ENCODE measurements around the gene HPGD. TPM values are rescaled to one million over a fixed set of nuclear protein-coding genes. Genes with fewer than 3 reads are reported as not detected.

Gene HPGD
- total RNA-seq, 3 donors from 2014 or later (not counting 1 experiment from before 2014, with no cell fraction given): 2.2 to 26.7 (median 12.0) TPM

GRCh38 chr4:174561560-174561959 is 39.3 kb upstream of the HPGD start:
- H3K4me1 Mint-ChIP-seq: no peaks in the 10 kb centered on the region
- no peaks in the 10 kb centered on the region for H3K9me3 ChIP-seq (ENCODE audit: control insufficient read depth, insufficient read depth, low read length)
- no peak overlapping the region for H3K27ac Mint-ChIP-seq
- intact Hi-C loops (cut with micrococcal nuclease): no loop called here
- H3K9me3 Mint-ChIP-seq: no peaks in the 10 kb centered on the region
- H3K4me3 Mint-ChIP-seq: no peak overlapping the region
- 23% methylated on average over 2 of the region's 2 CpGs for WGBS (ENCODE audit: insufficient coverage)
- no peak overlapping the region for H3K27ac ChIP-seq (ENCODE audit: low read length)
- H3K36me3 Mint-ChIP-seq: no peaks in the 10 kb centered on the region
- H3K27me3 Mint-ChIP-seq (ENCODE audit: low read depth in 2 of 2): peaks cover 0 to 5% of the 10 kb centered on the region in 2 donors
- H3K27me3 ChIP-seq (ENCODE audit: control insufficient read depth, insufficient read depth, low read length): no peaks in the 10 kb centered on the region
- no peak for TF ChIP-seq CTCF (IDR thresholded peaks at IDR 0.05)
- H3K4me1 ChIP-seq (ENCODE audit: control insufficient read depth, insufficient read depth, low read length): no peaks in the 10 kb centered on the region
- ATAC-seq (no peak), DNase-seq (no peak)
- H3K4me3 ChIP-seq (ENCODE audit: low read length): no peak overlapping the region
- no peaks in the 10 kb centered on the region for H3K36me3 ChIP-seq (ENCODE audit: control insufficient read depth, insufficient read depth, low read length)

- ATAC-seq: no peak
- Mint-ChIP-seq H3K36me3 (no peaks in the 10 kb centered on the region), H3K27ac (no peak overlapping the region), H3K4me3 (no peak overlapping the region), H3K27me3 (ENCODE audit: low read depth in 2 of 2) (peaks cover 10 to 11% of the 10 kb centered on the region in 2 donors), H3K9me3 (no peaks in the 10 kb centered on the region), H3K4me1 (no peaks in the 10 kb centered on the region)
- Histone ChIP-seq H3K9me3 (ENCODE audit: control insufficient read depth, insufficient read depth, low read length) (no peaks in the 10 kb centered on the region), H3K27ac (ENCODE audit: low read length) (no peak overlapping the region), H3K27me3 (ENCODE audit: control insufficient read depth, insufficient read depth, low read length) (no peaks in the 10 kb centered on the region), H3K4me1 (ENCODE audit: control insufficient read depth, insufficient read depth, low read length) (no peaks in the 10 kb centered on the region), H3K36me3 (ENCODE audit: control insufficient read depth, insufficient read depth, low read length) (no peaks in the 10 kb centered on the region), H3K4me3 (ENCODE audit: low read length) (no peak overlapping the region)
- intact Hi-C loops (cut with micrococcal nuclease): no loop called here
- no peak for TF ChIP-seq CTCF (IDR thresholded peaks at IDR 0.05)
- 100% methylated on average over 1 of the region's 2 CpGs for WGBS (ENCODE audit: insufficient coverage)
- no peak for DNase-seq
These were observed 37.6 kb upstream of the HPGD start for GRCh38 chr4:174559894-174560293.

DNA sequence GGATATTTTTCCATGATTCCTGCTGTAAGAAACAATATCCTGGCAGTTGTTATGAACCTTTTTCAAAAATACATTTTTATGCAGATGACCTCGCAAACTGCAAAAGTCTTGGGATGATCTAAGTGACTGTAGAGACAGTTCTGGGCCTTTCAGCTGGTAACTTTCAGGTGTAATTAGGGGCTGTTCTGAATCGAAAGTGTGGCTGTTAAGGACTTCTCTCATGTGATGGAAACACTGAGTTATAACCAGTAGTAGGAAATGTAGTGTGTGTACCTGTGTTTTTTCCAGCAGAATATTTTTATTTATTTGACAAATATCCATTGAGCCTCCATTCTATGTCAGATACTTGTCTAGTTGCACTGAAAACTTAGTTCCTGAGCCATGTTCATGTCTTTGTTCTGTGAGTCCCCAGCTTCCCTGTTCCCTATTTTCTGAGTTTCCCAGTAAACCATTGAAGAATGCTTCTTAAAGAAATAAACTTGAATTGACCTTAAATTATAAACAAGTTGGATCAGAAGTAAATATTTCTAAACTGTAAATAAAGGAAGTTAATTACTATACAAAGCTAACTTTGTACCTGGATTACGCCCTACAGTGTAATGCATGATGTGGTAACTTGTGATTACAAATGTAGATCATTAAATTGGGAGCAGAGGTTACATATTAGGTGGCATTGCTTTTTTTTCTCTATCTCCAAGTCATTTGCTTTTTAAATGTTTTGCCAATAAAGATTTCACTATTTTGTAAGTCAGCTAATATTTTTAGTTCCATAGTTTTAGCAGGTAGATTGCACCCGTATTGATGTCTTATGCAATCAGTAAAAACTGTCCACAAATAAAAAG is 33.7 kb upstream of the HPGD start:
- Histone ChIP-seq H3K27me3 (ENCODE audit: control insufficient read depth, insufficient read depth, low read length) (no peaks in the 10 kb centered on the region), H3K36me3 (ENCODE audit: control insufficient read depth, insufficient read depth, low read length) (no peaks in the 10 kb centered on the region), H3K9me3 (ENCODE audit: control insufficient read depth, insufficient read depth, low read length) (no peaks in the 10 kb centered on the region), H3K4me3 (ENCODE audit: low read length) (no peak overlapping the region), H3K4me1 (ENCODE audit: control insufficient read depth, insufficient read depth, low read length) (no peaks in the 10 kb centered on the region), H3K27ac (ENCODE audit: low read length) (no peak overlapping the region)
- Mint-ChIP-seq H3K36me3 (no peaks in the 10 kb centered on the region), H3K4me3 (no peak overlapping the region), H3K4me1 (no peaks in the 10 kb centered on the region), H3K27me3 (ENCODE audit: low read depth in 2 of 2) (peaks cover 7 to 11% of the 10 kb centered on the region in 2 donors), H3K27ac (no peak overlapping the region), H3K9me3 (no peaks in the 10 kb centered on the region)
- DNase-seq (no peak), ATAC-seq (no peak)
- WGBS (ENCODE audit: insufficient coverage): 97% methylated on average over 3 of the region's 4 CpGs
- TF ChIP-seq CTCF (IDR thresholded peaks at IDR 0.05): no peak
- intact Hi-C loops (cut with micrococcal nuclease): no loop called here
